Esophagus muscularis mucosa (tissue), 3 donors: ENCODE data around the gene RCC2.

Experiments used
- POLR2A ChIP-seq: fragments of 450-650 bp; IDR thresholded peaks from one replicate; pipeline ENCODE4 v1.6.1; 2017; ENCODE audit warnings: antibody characterized with exemption, moderate library complexity, mild to moderate bottlenecking, low read depth
- TF ChIP-seq, protein P1 (sequence below), 3 experiments: fragments of 200-600 bp in 2 of 3; fragments of 450-650 bp in 1 of 3; sonication (generic) in 2 of 3; IDR thresholded peaks; one replicate each; pipeline ENCODE4 v1.5.1; 2017 to 2019; ENCODE audit warnings: antibody characterized with exemption in 3 of 3, mild to moderate bottlenecking in 2 of 3, moderate library complexity in 1 of 3

DNA sequence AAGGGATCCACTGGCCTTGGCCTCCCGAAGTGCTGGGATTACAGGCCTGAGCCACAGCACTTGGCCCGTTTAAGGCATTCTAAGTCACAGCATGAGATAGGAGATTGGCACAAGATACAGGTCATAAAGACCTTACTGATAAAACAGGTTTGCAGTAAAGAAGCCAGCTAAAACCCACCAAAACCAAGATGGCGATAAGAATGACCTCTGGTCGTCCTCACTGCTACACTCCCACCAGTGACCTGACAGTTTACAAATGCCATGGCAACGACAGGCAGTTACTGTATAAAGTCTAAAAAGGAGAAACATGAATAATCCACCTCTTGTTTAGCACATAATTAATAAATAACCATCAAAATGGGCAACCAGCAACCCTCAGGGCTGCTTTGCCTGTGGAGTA is 33.3 kb upstream of the RCC2 start:
- no peak for TF ChIP-seq POLR2A
- TF ChIP-seq, protein P1, sequence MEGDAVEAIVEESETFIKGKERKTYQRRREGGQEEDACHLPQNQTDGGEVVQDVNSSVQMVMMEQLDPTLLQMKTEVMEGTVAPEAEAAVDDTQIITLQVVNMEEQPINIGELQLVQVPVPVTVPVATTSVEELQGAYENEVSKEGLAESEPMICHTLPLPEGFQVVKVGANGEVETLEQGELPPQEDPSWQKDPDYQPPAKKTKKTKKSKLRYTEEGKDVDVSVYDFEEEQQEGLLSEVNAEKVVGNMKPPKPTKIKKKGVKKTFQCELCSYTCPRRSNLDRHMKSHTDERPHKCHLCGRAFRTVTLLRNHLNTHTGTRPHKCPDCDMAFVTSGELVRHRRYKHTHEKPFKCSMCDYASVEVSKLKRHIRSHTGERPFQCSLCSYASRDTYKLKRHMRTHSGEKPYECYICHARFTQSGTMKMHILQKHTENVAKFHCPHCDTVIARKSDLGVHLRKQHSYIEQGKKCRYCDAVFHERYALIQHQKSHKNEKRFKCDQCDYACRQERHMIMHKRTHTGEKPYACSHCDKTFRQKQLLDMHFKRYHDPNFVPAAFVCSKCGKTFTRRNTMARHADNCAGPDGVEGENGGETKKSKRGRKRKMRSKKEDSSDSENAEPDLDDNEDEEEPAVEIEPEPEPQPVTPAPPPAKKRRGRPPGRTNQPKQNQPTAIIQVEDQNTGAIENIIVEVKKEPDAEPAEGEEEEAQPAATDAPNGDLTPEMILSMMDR (IDR thresholded peaks at IDR 0.05): no peak
